Activated naive CD8-positive, alpha-beta T cell treated with anti-CD3 and anti-CD28 coated beads, Interleukin-2, amount 10 ng/mL, durations not matched to agents 7 days and 5 days (primary cell): Measurements from ENCODE around the gene TET2. TPM values are rescaled to one million over a fixed set of nuclear protein-coding genes. Genes with fewer than 3 reads are reported as not detected.

ENCODE experiments used
- ATAC-seq: fragments of 150-1000 bp; cut with Tn5 transposase; one replicate; pipeline ENCODE4 v1.10.0; 2021; ENCODE audit warnings: low read depth, moderate library complexity
- POLR2A ChIA-PET: fragments of 350-600 bp; sonication (Branson Sonifier 250); formaldehyde crosslinking; loops from one replicate; lab custom pipeline; 2021; ENCODE audit warnings: antibody characterized with exemption; lab: Charles Lee
- DNase-seq: peaks from one replicate; pipeline ENCODE4 v3.0.0; 2021
- H3K27ac Mint-ChIP-seq: one replicate; pipeline ENCODE4 v1.8.0; 2022; ENCODE audit warnings: mild to moderate bottlenecking, mixed read lengths
- H3K27me3 Mint-ChIP-seq: one replicate; pipeline ENCODE4 v1.8.0; 2022; ENCODE audit warnings: mild to moderate bottlenecking, moderate library complexity, mixed read lengths
- H3K36me3 Mint-ChIP-seq: one replicate; pipeline ENCODE4 v1.8.0; 2021; ENCODE audit warnings: mild to moderate bottlenecking, mixed read lengths
- H3K4me1 Mint-ChIP-seq: one replicate; pipeline ENCODE4 v1.8.0; 2021; ENCODE audit warnings: mixed read lengths
- H3K4me3 Mint-ChIP-seq: one replicate; pipeline ENCODE4 v1.8.0; 2022; ENCODE audit warnings: mild to moderate bottlenecking, moderate library complexity, mixed read lengths
- H3K9me3 Mint-ChIP-seq: one replicate; pipeline ENCODE4 v1.8.0; 2021; ENCODE audit warnings: mixed read lengths
- total RNA-seq, 2 experiments: library from RNA; stranded (reverse); gene quantifications; one replicate each; pipeline ENCODE4 v1.2.3, GENCODE V29; 2021

Gene TET2
- total RNA-seq, 2 experiments from 2014 or later = 29.2 to 31.4 TPM

DNA sequence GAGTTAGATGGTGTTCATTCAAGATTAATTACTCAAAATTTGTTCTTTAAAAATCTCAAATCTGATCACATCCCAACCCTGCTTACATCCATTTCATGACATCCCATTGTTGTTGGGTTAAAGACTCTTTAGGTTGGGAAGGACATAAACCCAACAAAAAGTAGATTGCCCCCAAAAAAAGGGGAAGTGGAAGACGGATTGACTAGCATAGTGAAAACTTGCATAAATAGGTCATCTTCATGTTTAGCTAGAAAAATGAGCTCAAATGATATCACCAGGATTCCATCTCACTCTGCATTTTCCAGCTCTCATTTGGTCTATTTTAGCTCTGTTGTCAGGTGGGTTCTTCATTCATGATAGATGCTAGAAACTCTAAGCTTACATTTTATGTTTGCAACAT is 18.5 kb upstream of the TET2 start:
- Mint-ChIP-seq H3K27me3 (no peaks in the 10 kb centered on the region), H3K4me1 (peaks cover 3% of the 10 kb centered on the region), H3K9me3 (no peaks in the 10 kb centered on the region), H3K36me3 (peaks cover 2% of the 10 kb centered on the region), H3K27ac (no peak overlapping the region), H3K4me3 (no peak overlapping the region)
- POLR2A ChIA-PET = no interaction called here
- no peak for ATAC-seq
- DNase-seq = no peak

GRCh38 chr4:105129286-105130040 is 17.2 kb upstream of the TET2 start:
- Mint-ChIP-seq H3K27me3 (no peaks in the 10 kb centered on the region), H3K4me1 (peaks cover 3% of the 10 kb centered on the region), H3K9me3 (no peaks in the 10 kb centered on the region), H3K27ac (no peak overlapping the region), H3K36me3 (peaks cover 2% of the 10 kb centered on the region), H3K4me3 (no peak overlapping the region)
- POLR2A ChIA-PET = no interaction called here
- no peak for DNase-seq
- ATAC-seq = no peak

GRCh38 chr4:105130945-105131344 is 15.7 kb upstream of the TET2 start:
- POLR2A ChIA-PET = no interaction called here
- ATAC-seq (no peak), DNase-seq (no peak)
- H3K4me3 Mint-ChIP-seq = no peak overlapping the region
- H3K4me1 Mint-ChIP-seq = peaks cover 3% of the 10 kb centered on the region
- peaks cover 2% of the 10 kb centered on the region for H3K36me3 Mint-ChIP-seq
- no peaks in the 10 kb centered on the region for H3K27me3 Mint-ChIP-seq
- H3K9me3 Mint-ChIP-seq = no peaks in the 10 kb centered on the region
- H3K27ac Mint-ChIP-seq = no peak overlapping the region

- H3K27me3 Mint-ChIP-seq = peaks cover 2% of the 10 kb centered on the region
Observed at GRCh38 chr4:105133976-105134375, 12.7 kb upstream of the TET2 start.

GRCh38 chr4:105135785-105136184 is 10.9 kb upstream of the TET2 start:
- Mint-ChIP-seq H3K4me3 (no peak overlapping the region), H3K36me3 (peaks cover 4% of the 10 kb centered on the region), H3K4me1 (peaks cover 6% of the 10 kb centered on the region), H3K27me3 (peaks cover 2% of the 10 kb centered on the region), H3K9me3 (no peaks in the 10 kb centered on the region), H3K27ac (no peak overlapping the region)
- DNase-seq = no peak
- POLR2A ChIA-PET = interaction anchor here (1.0 kb wide), 1 partner anchor 338 kb away, joined by 4 read pairs; the partner anchor contains the start of gene PPA2
- ATAC-seq = peak; percentile 42

More at GRCh38 chr4:105133976-105134375, 12.7 kb upstream of the TET2 start:
- Mint-ChIP-seq H3K4me3 (no peak overlapping the region), H3K4me1 (peaks cover 6% of the 10 kb centered on the region), H3K9me3 (no peaks in the 10 kb centered on the region), H3K36me3 (peaks cover 4% of the 10 kb centered on the region), H3K27ac (no peak overlapping the region)
- DNase-seq = no peak
- ATAC-seq = no peak
- POLR2A ChIA-PET = no interaction called here

DNA sequence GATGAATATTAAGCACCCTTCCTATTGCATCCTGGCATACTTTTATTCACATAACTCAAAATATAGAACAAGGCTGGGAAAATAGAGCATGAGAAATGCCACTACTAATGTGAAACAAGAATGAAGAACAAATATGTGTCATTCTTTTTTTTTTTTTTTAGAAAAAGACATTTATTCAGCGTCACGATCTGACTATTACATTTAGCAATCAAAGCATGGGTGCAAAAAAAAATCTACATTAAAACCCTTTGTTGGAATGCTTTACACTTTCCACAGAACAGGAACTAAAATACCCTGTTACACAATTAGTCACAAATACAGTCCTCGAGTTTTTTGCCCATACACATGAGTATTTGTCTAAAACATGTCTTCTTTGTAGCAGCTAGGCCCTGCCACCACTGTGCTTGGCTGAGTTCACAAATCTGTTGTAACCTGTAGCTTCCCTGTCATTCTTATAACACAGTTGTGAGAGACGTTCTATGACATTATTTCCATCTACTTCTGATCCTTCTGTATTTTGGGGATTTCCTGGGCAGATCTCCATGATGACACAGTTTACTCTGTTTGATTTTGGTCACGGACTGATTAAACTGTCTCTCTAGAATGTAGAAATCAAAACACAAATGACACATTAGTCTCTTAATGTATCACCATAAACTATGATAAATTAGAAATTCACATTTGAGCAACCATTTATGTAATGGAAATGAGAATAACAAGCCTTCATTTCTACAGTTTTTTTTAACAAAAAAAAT is 9.4 kb upstream of the TET2 start:
- peaks cover 2% of the 10 kb centered on the region for H3K27me3 Mint-ChIP-seq
- ATAC-seq = no peak
- POLR2A ChIA-PET = no interaction called here
- DNase-seq = no peak
- H3K27ac Mint-ChIP-seq = no peak overlapping the region
- H3K4me1 Mint-ChIP-seq = peaks cover 3% of the 10 kb centered on the region
- peaks cover 2% of the 10 kb centered on the region for H3K36me3 Mint-ChIP-seq
- no peaks in the 10 kb centered on the region for H3K9me3 Mint-ChIP-seq
- H3K4me3 Mint-ChIP-seq = no peak overlapping the region

DNA sequence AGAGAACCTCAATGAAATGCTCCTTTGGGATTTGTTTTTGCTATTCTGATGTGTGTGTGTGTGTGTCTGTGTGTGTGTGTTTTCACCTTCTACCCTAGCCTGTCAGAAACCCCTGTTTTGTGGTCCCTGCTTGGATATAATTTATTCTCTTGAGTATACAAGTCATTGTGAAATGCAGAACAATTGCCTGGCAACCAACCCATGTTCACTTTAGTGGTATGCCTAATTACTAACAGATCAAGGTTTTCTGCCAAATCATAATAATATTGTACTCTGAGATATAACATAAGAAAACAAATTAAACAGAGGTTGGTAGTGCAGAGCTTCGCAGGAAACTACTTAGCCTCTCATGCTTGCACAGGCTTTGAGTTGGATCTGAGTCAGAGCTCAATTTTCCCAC is 7.0 kb upstream of the TET2 start:
- POLR2A ChIA-PET = no interaction called here
- Mint-ChIP-seq H3K27me3 (peaks cover 2% of the 10 kb centered on the region), H3K4me3 (no peak overlapping the region)

DNA sequence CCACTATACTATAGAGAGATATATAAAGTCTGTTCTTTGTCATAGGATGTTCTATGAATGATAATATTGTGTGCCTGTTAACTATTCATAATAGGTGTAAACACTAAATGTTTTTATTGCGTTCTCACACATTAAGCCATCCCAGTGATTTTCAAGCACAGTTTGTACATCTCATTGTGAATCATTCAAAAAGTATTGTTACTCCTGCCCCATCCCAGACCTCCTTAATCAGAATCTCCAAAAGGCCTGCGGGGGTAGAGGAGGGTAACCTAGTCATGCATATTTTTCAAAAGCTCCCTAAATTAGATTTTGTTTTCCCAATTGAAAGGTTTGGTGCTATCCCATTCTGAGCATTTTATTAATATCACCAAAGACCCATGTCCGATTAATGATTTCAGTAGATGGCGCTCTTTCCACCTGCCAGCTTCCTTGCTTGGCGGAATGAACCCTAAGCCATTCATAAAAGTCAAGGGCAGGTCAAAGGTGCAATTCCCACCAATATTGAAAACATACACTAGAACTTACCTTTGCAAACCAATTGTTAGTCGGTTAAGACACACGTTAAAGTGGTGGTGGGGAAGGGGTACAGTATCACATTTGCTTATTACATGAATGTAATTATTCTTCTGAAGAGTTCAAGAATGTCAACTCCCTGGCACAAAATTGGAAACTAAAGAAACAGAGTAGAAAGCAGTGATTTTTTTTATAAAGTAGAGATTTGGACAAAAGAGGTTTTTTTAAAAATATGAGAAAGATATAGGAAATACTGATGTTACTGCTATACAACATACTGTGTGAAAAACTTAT is 5.8 kb upstream of the TET2 start:
- no peak for DNase-seq
- peaks cover 2% of the 10 kb centered on the region for H3K27me3 Mint-ChIP-seq
- no peak overlapping the region for H3K4me3 Mint-ChIP-seq
- no peak overlapping the region for H3K27ac Mint-ChIP-seq
- POLR2A ChIA-PET = no interaction called here
- H3K36me3 Mint-ChIP-seq = peaks cover 2% of the 10 kb centered on the region
- no peaks in the 10 kb centered on the region for H3K9me3 Mint-ChIP-seq
- peaks cover 12% of the 10 kb centered on the region for H3K4me1 Mint-ChIP-seq
- ATAC-seq = peak; percentile 30

More for the DNA sequence above, 7.0 kb upstream of the TET2 start:
- Mint-ChIP-seq H3K27ac (no peak overlapping the region), H3K9me3 (no peaks in the 10 kb centered on the region), H3K36me3 (peaks cover 2% of the 10 kb centered on the region), H3K4me1 (peaks cover 4% of the 10 kb centered on the region)
- ATAC-seq = no peak
- no peak for DNase-seq

DNA sequence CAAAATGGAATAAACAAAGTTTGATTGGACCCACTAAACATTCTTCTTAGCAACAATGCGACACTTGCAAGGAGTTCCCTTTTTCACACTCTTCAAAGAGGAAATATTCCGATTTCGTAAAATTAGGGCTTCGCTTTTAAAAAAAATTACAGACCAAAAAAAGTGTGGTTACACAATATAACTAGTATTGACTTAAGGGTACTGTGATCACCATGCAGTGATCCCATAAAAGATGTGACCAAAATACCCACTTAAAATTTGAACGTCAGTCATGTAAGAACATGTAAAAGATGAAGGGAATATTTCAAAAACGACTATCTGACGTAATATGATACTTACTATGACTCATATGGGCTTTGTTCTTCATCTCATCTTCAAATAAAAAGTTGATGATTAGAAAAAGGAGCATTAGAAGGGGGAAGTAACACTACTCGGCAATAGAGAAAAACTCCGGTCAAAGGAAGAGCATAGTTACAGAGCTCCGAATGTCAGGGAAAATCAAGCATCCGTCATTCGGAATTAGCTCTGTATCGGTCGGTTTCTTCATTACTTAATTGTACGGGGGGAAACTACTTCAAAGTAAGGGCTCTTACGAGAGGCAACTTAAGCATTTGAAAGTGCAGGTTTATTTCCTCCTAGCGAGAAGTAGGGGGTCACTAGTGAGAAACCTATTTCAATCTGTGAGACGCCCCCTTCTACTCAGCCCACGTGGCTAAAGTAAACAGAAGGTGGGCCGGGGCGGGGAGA is 1.3 kb upstream of the TET2 start:
- POLR2A ChIA-PET = interaction anchor here (0.8 to 0.9 kb wide), 2 partner anchors 85 to 267 kb away, joined by 3 read pairs; no protein-coding TSS in a partner anchor
- Mint-ChIP-seq H3K27me3 (no peaks in the 10 kb centered on the region), H3K27ac (peak overlapping the region; percentile 92), H3K36me3 (peaks cover 8% of the 10 kb centered on the region), H3K4me3 (peak overlapping the region; percentile 92), H3K4me1 (peaks cover 21% of the 10 kb centered on the region), H3K9me3 (no peaks in the 10 kb centered on the region)
- ATAC-seq = no peak
- no peak for DNase-seq

- no peaks in the 10 kb centered on the region for H3K9me3 Mint-ChIP-seq
- H3K4me1 Mint-ChIP-seq = peaks cover 24% of the 10 kb centered on the region
- ATAC-seq (peak; percentile 19), DNase-seq (no peak)
- H3K27ac Mint-ChIP-seq = peak overlapping the region; percentile 92
- H3K4me3 Mint-ChIP-seq = peak overlapping the region; percentile 92
- H3K27me3 Mint-ChIP-seq = no peaks in the 10 kb centered on the region
- POLR2A ChIA-PET = interaction anchor here (0.8 to 1.8 kb wide), 4 partner anchors 179 to 328 kb away, joined by 3 to 17 read pairs (median 8); partner anchors contain the start of gene PPA2
- H3K36me3 Mint-ChIP-seq = peaks cover 11% of the 10 kb centered on the region
Observed at GRCh38 chr4:105145903-105146275, 787 bp upstream of the TET2 start.

GRCh38 chr4:105147016-105147552 is 408 bp downstream of the TET2 start:
- Mint-ChIP-seq H3K9me3 (no peaks in the 10 kb centered on the region), H3K27ac (peak overlapping the region; percentile 99), H3K36me3 (peaks cover 11% of the 10 kb centered on the region), H3K4me3 (peak overlapping the region; percentile 95), H3K4me1 (peaks cover 24% of the 10 kb centered on the region), H3K27me3 (no peaks in the 10 kb centered on the region)
- ATAC-seq (peak; percentile 13), DNase-seq (no peak)
- POLR2A ChIA-PET = interaction anchor here (0.7 to 2.0 kb wide), 8 partner anchors 88 to 328 kb away, joined by 3 to 17 read pairs (median 8); partner anchors contain the start of gene PPA2

- Mint-ChIP-seq H3K27ac (peak overlapping the region; percentile 99), H3K27me3 (no peaks in the 10 kb centered on the region), H3K36me3 (peaks cover 11% of the 10 kb centered on the region), H3K4me1 (peaks cover 24% of the 10 kb centered on the region), H3K4me3 (peak overlapping the region; percentile 95), H3K9me3 (no peaks in the 10 kb centered on the region)
- ATAC-seq (no peak), DNase-seq (peak; percentile 38)
- POLR2A ChIA-PET = interaction anchor here (0.7 to 2.0 kb wide), 8 partner anchors 89 to 328 kb away, joined by 3 to 17 read pairs (median 8); partner anchors contain the start of gene PPA2
Observed at GRCh38 chr4:105147553-105148161, 981 bp downstream of the TET2 start.
